Skin of body (tissue), 2 donors: ENCODE measurements around the gene CCNT1. TPM values are rescaled to one million over a fixed set of nuclear protein-coding genes. Genes with fewer than 3 reads are reported as not detected.
"Not testable (repeated sequence)": the region's sequence is repeated elsewhere in the genome, so short reads cannot be mapped to it uniquely, and the experiment has no call there.

Experiments used
- DNase-seq: peaks from one replicate; lab custom pipeline; 2025; lab: John Stamatoyannopoulos, UW
- total RNA-seq: library from RNA; depleted of rRNA; stranded (reverse); fragments of >200 nt; gene quantifications from one replicate; pipeline ENCODE4 v1.2.3, GENCODE V29; 2014

The CCNT1 gene
- total RNA-seq, 1 donor from 2014 or later = 29.4 TPM

DNA sequence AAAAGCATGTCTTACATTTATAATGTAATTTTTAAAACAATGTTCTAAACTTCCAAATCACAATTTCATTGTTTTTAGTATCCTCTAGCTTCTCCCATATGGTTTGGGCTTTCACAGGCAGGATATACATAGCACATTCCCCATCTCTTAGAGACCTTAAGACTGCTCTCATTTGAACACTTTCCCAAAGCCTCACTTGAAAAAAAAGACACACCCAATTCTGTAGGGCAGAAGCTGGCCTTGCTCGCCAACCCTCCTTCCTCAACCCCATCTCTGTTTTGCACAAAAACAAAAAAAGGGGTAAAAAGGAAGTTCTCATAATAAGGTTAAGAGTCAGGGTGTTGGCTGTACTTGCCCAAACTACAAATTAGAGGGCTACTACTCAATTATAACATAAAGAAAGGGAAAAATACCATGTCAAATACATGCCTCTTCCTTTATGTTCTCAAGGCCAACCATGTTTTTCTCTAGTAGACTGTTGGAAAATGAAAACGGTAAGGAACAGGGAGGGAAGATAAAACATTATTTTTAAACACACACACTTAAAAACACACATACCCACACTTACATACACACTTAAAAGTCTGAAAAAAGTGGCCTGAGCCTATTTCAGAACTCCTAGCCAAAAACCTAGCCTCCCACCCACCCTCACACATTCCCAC, 24.6 kb downstream of the CCNT1 start:
- no peak for DNase-seq

DNA sequence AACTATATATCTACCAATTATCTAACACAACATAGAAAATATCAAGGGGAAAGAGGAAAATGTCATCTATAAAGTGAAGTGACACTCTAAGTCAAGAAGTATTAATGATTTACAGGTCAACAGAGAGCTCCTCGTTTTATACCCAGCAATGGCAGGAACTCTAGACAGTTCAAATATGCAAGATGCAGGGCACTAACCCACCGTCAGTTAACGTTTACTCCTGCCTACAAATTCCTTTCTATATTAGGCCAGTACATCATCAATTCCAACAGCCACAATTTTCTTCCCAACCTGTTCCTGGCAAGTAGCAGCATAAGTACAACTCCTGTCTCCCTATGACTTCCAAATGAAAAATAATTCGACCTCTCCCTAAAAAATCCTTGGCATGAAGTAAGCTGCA, 25.5 kb downstream of the CCNT1 start:
- no peak for DNase-seq

DNA sequence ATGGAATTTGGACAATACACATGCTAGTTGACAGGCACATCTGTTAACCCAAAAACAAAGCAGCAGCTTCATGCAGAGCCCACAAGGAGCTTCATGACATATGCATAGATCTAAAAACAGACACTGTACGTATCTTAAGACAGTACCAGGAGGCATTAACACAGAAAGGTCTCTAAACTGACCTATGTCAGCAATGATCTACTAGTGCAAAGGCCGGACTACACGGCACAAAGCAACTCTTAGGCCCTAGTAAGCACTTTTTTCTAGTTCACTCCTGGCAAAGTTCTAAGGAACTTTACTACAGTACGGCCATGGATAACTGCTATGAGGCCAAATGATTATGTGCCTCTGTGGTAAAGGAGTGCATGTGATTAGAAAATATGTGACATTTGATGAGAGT, 26.1 kb downstream of the CCNT1 start:
- DNase-seq = no peak

DNA sequence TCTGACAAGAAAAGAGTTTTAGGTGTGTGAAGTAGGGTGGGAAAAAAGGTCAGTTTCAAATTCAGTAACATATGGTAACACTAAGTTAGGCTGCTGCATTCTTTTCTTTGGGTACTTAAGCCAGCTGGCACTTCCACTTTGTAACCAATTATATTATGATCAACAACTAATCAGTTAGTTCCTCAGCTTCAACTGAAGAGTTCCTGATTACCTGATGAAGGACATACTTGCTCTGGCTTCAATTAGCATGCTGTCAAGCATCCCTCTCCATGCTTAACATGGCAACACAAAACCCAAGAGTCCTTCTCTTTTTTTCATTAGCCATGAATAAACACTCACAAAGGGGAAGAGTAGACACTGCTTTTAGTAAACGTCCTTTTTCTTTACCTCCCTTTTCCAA, 27.7 kb downstream of the CCNT1 start:
- DNase-seq = no peak

DNA sequence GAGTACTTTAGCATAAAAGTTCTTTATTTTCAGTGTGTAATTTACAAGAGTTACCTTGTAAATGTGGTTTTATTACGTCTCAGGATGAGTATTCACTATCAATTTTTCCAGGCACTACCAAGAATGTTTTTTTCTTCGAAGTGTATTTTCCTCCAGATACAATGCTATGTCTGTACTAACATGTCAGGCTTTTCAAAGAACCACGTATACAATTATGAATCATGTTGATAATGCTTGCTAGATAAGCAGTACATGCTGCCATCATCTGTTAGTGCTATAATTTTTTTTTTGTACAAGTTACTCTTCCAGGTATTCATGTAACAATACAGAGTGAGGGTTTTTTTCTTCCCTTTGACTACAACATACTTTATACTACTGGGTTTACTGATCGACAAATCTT, 28.9 kb downstream of the CCNT1 start:
- no peak for DNase-seq

DNA sequence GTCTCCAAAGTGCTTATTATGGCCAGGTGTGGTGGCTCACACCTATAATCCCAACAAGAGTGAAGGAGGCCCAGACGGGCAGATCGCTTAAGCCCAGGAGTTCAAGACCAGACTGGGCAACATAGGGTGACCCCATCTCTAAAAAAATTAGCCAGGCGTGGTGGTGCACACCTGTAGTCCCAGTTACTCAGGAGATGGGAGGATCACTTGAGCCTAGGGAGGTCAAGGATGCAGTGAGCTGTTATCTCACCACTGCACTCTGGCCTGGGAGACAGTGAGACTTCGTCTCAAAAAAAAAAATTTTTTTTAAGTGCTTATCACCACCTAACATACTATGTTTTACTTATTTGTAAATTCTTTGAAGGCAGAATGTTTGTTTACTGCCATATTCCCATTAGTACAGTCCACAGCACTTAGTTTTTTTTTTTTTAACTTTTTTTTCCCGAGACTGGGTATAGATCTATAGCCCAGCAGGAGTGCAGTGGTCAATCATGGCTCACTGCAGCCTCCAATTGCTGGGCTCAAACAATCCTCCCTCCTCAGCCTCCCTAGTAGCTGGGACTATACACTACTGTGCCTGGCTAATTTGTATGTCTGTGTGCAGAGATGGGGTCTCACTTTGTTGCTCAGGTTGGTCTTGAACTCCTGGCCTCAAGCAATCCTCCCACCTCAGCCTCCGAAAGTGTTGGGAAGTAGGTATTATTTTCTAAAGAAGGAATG, 29.7 kb downstream of the CCNT1 start:
- no peak for DNase-seq

DNA sequence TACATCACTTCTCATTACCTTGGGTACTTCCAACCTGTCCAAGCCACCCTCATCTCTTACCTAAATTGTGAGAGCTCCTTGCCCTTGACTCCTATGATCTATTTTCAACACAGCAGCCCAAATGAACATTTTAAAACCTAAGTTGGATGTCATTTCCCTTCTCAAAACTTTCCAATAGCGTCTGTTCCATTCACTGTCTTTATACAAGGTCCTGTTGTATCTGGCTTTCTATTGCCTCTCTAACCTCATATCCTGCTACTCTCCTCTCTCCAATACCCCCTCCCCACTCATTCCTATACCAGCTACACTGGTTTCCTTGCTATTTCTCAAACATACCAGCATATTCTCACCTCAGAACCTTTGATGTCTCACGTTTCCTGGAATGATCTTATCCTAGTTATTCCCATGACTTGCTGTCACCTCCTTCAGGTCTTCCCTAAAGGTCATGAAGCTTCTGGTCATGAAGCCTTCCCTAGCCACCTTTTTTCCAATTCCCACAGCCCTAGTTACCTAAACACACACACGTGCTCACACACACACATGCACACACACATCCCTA, 30.4 kb downstream of the CCNT1 start:
- DNase-seq = no peak

DNA sequence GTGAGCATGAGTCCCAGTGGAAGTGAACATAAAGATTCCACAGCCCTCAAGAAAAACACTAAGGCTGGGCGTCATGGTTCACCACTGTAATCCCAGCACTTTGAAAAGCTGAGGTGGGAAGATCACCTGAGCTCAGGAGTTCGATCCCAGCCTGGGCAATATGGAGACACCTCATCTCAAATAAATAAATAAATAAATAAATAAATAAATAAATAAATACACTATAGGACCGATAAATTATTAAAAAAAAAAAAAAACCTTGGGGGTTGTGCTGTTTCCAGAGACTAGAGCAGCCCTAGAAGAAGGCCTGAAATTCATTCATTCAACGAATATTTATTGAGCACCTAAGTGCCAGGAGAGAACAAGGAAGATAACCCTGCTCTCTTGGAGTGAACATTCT, 33.0 kb downstream of the CCNT1 start:
- no peak for DNase-seq

DNA sequence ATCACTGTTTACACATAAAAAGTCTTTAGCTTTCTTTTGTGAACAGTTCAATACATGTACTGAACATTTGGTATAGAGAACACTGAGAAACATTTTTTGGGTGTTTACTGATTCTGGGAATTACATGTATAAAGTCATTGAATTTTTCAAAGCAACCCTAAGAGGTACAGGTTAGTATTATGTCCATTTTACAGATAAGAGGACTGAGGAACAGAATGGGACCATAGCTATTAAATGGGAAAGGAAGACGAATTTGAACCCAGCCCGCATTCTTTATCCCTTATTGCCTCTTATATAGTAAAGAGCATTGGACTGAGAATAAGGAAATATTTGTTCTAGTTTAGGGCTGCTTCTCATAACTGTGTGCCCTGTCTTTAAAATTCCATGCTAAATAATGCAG, 33.6 kb downstream of the CCNT1 start:
- DNase-seq = no peak

DNA sequence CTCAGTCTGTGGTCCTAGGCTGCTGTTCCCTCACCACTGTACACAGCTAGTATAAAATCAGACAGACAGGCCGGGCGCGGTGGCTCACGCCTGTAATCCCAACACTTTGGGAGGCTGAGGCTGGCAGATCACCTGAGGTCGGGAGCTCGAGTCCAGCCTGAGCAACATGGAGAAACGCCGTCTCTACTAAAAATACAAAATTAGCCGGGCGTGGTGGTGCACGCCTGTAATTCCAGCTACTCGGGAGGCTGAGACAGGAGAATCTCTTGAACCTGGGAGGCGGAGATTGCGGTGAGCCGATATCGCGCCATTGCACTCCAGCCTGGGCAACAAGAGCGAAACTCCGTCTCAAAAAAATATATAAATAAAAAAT, 34.0 kb downstream of the CCNT1 start:
- not testable (repeated sequence) for DNase-seq

DNA sequence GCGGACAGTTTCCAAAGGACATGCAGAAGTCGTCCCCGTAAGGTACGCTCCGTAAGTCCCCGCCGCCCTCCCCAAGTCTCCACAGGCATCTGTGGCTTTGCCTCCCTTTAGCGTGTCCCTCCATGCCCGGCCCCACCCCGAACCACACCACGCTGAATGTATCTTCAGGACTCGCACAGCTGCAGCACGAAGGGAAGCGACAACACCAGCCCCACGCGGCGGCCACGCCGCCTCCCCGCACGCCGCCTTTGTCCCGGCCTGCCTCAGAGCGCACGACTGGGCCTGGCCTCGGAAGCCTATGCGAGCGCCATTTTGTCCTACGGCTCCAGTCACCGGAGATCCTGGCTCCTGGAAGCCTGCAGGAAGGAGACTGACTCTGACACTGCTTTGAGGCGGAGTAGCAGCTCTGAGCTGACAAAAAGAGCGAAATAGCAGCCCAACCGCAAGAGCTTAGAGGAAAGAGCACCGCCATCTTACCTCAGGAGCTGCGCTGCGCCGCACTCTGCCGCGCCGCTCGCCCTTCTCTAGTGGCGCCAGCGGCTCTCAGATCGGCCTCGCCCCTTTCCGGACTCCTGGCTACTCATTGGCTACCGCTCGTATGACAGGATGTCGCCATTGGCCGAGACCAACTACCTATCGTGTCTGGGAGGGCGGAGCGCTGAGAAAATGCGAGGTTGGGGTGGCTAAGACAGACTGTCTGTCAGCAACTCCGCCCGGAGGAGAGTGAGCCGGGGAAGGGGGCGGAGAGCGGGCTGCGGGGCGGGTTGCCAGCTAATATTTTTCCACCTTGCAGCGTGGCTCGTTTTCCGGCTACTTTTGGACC, 34.6 kb downstream of the CCNT1 start, which contains the start of gene KANSL2:
KANSL2 (minus strand) TSS at position 529 of the 823 bp plus-strand sequence. CDS start 606 bp downstream, outside the sequence.
- DNase-seq = peak; percentile 98

DNA sequence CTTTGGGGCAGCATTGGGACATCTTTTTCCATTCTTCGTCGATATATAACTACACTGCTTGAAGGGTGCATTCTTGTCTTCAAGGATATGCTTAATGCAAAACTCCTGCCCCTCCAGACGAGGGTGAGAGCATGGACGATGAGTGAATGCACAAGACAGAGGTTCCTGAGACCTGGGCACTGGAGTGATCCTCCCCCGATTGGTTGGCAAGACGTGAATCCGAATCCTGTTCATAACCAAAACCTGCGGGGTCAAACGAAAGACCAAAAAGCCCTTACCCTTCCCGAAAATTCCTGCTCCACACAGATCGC, 35.2 kb downstream of the CCNT1 start:
- DNase-seq = no peak

DNA sequence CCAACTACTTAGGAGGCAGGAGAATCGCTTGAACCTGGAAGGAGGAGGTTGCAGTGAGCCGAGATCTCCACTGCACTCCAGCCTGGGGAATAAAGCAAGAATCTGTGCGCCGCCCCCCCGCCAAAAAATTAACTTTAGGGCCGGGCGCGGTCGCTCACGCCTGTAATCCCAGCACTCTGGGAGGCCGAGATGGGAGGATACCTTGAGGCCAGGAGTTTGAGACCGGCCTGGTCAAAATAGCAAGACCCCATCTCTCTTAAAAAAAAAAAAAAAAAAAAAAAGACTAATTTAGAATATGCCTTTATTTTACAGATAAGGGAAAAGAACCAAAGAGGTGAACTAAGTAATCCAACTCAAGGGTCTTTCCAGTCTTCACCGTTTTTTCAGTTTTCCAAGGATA, 35.6 kb downstream of the CCNT1 start:
- DNase-seq = no peak

DNA sequence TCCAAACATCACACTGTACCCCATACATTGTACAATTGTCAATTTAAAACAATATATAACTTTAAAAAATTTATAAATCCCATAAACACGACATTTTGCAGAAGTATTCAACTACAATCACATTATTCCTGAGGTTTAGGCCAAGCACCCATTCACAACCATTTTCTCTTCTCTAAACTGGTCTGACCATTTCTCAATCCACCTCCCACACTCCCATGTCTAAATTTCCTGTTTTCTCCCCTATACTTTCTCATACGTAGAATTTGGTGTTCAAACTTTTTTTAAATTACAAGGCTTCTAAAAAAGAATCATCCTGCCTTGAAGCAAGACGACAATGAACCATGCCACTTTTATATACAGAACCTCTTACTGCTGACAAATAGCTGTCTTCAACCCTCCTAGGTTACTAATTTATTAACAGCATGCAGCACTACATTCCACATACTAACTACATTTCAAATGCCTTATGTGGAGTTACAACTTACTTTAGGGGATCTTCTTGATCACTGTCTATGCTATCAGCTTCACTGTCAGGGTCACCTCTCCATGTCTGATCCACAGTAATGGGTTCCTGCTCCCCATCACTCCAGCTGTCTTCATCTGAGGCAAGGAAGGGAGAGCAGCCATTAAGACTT, 37.8 kb downstream of the CCNT1 start:
- DNase-seq = no peak

DNA sequence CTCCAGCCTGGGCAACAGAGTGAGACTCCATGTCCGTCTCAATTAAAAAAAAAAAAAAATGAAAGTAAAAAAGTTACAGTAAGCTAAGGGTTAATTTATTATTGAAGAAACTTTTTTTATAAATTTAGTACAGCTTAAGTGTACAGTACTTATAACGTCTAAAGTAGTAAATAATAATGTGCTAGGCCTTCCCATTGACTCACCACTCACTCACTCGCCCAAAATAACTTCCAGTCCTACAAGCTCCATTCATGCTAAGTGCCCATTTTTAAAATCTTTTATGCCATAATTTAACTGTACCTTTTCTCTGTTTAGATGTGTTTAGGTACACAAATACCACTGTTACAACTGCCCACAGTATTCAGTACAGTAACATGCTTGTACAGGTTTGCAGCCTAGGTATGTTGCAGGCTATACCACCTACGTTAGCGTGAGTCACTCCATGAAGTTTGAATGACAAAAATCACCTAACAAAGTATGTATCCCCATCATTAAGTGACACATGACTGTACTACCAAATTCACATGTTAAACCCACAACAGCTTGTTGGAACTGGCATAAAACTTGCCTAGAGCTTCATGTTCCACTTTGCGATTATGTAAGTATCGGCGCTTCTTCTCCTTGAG, 45.2 kb downstream of the CCNT1 start:
- no peak for DNase-seq

DNA sequence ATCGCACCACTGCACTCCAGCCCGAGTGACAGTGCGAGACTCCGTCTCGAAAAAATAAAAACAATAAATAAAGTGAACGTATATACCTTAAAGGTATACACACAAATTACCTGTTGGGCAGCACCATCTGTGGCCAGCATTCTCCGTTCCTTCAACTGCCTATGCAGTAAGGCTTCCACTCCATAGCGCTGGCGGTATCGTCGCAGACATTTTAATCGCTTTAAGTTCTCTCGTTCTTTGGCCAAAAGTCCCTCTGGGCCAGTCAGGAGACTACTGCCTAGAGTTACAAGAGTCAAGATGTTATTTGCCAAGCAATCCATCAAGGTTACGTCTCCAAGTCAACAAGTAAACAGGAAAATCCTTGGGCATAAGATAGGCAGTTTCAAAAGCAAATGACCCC, 47.5 kb downstream of the CCNT1 start:
- no peak for DNase-seq

DNA sequence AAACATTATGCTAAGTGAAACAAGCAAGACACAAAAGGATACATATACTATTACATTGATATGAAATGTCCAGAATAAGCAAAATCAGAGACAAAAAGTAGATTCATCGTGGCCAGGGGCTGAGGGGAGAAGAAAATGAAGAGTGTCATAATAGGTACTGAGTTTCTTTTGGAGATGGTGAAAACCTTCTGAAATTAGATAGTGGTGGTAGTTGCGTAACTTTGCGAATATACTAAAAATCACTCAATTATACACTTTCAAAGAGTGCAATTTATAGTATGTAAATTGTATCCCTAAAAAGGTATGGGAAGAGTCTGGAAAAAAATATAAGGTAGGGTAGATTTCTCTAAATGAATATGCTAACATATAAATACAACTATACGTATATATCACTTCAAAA, 56.6 kb downstream of the CCNT1 start:
- DNase-seq = no peak

DNA sequence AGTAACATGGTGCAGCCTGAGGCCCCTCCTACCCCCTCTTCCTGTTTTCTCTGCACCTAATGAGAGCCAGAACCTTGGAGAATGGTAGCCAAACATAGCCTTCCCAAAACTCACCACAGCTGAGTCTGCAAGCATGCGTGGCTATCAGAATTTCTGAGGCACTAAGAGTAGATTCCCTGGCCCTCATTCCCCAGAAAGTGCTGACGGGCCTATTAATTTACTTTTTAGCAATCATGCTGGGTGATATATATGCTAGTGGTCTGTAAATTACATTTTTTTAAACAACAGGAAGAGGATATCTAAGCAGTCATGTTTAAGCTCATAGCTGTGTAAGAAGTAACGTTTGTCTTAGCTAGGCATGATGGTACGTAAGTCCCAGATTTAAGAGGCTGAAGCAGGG, 64.8 kb downstream of the CCNT1 start:
- no peak for DNase-seq

DNA sequence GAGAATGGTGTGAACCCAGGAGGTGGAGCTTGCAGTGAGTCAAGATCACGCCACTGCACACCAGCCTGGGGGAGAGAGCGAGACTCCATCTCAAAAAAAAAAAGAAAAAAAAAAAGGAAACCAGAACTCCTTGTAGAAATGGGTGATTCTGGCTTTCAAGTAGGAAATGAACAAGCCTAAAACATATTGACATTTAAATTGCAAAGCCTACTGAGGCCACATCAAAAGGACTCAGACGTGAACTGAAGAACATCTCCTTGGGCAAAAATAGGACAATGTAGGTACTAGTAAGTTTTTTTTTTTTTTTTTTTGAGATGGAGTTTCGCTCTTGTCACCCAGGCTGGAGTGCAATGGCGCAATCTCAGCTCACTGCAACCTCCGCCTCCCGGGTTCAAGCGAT, 71.2 kb downstream of the CCNT1 start:
- not testable (repeated sequence) for DNase-seq

DNA sequence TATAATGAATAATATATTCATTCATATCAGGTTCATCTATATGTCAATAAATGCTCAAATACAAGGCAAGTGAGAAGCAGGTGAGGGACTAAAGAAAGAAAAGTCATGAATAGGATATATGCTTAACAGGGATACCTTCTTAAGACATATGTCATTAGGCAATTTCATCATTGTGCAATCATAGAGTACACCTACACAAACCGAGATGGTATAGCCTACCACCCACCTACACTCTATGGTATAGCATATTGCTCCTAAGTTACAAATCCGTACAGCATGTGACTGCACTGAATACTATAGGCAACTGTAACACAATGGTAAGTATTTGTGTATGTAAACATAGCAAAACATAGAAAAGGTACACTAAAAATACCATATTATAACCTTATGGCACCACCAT, 73.5 kb downstream of the CCNT1 start:
- DNase-seq = no peak
